IMR-90 (cell line): ENCODE measurements around the gene OR11A1. TPM values are rescaled to one million over a fixed set of nuclear protein-coding genes. Genes with fewer than 3 reads are reported as not detected.

Experiments
- ATAC-seq: fragments of 200-7000 bp; cut with Tn5 transposase; 2 replicates; pipeline ENCODE4 v1.9.1; 2020; ENCODE audit warnings: low read depth, mild to moderate bottlenecking, moderate library complexity
- BruUV-seq: library from RNA; stranded (reverse); fragments of 400-500 nt; replicated peaks from 2 replicates; lab custom pipeline; 2021; lab: Mats Ljungman, UMichigan
- CTCF ChIA-PET: fragments of 300-600 bp; formaldehyde crosslinking; extraction: SDS; loops from one replicate; lab custom pipeline; 2021; ENCODE audit warnings: antibody characterized with exemption; lab: Yijun Ruan, JAX
- POLR2A ChIA-PET: fragments of 300-600 bp; sonication (Branson Sonifier 250); formaldehyde crosslinking; loops from one replicate; lab custom pipeline; 2022; ENCODE audit warnings: antibody characterized with exemption; ENCODE audit not compliant: unreplicated experiment; lab: Charles Lee
- DNase-seq: peaks from one replicate; pipeline ENCODE4 v3.0.0; 2013
- H2AFZ ChIP-seq: replicated peaks from 2 replicates; pipeline ENCODE3; 2013; ENCODE audit warnings: low read length, mild to moderate bottlenecking; ENCODE audit not compliant: poor library complexity
- H2AK5ac ChIP-seq: 2 replicates; pipeline ENCODE4 v1.6.1; 2013; ENCODE audit warnings: low read depth, low read length, inconsistent platforms
- H2AK9ac ChIP-seq: replicated peaks from 2 replicates; pipeline ENCODE3; 2013; ENCODE audit warnings: mild to moderate bottlenecking, low read depth, low read length, moderate library complexity; ENCODE audit not compliant: poor library complexity
- H2BK120ac ChIP-seq: 2 replicates; pipeline ENCODE4 v1.6.1; 2013; ENCODE audit warnings: low read depth, low read length, inconsistent platforms
- H2BK15ac ChIP-seq: 3 replicates; pipeline ENCODE4 v1.6.1; 2013; ENCODE audit warnings: low read depth, low read length, inconsistent platforms
- H2BK20ac ChIP-seq: 2 replicates; pipeline ENCODE4 v1.6.1; 2013; ENCODE audit warnings: low read depth, mild to moderate bottlenecking, inconsistent platforms, low read length, moderate library complexity
- H2BK5ac ChIP-seq: 2 replicates; pipeline ENCODE4 v1.6.1; 2013; ENCODE audit warnings: mild to moderate bottlenecking, low read depth, low read length, inconsistent platforms; ENCODE audit not compliant: poor library complexity, severe bottlenecking
- H3K14ac ChIP-seq: replicated peaks from 2 replicates; pipeline ENCODE4 v1.6.1; 2013; ENCODE audit warnings: low read depth, low read length, inconsistent platforms
- H3K18ac ChIP-seq: 2 replicates; pipeline ENCODE4 v1.6.1; 2013; ENCODE audit warnings: low read depth, low read length, control low read depth
- H3K23ac ChIP-seq: 2 replicates; pipeline ENCODE4 v1.6.1; 2013; ENCODE audit warnings: low read depth, low read length, inconsistent platforms
- H3K27ac ChIP-seq: 2 replicates; pipeline ENCODE4 v1.5.1; 2013; ENCODE audit warnings: mild to moderate bottlenecking, control low read depth, low read length; ENCODE audit not compliant: insufficient read depth
- H3K27me3 ChIP-seq: 2 replicates; pipeline ENCODE4 v1.6.1; 2013; ENCODE audit warnings: low read length; ENCODE audit not compliant: control insufficient read depth, insufficient read depth
- H3K36me3 ChIP-seq: 2 replicates; pipeline ENCODE4 v1.6.1; 2013; ENCODE audit warnings: low read length, mixed read lengths; ENCODE audit not compliant: control insufficient read depth, insufficient read depth
- H3K4ac ChIP-seq: 2 replicates; pipeline ENCODE4 v1.6.1; 2013; ENCODE audit warnings: low read depth, low read length, inconsistent platforms
- H3K4me1 ChIP-seq: 2 replicates; pipeline ENCODE4 v1.6.1; 2013; ENCODE audit warnings: low read length, mixed read lengths; ENCODE audit not compliant: control insufficient read depth, insufficient read depth
- H3K4me2 ChIP-seq: 2 replicates; pipeline ENCODE4 v1.6.1; 2013; ENCODE audit warnings: low read depth, mild to moderate bottlenecking, control low read depth, low read length, moderate library complexity
- H3K4me3 ChIP-seq: 2 replicates; pipeline ENCODE4 v1.5.1; 2013; ENCODE audit warnings: low read depth, mild to moderate bottlenecking, control low read depth, low read length, moderate library complexity; ENCODE audit not compliant: insufficient read depth
- H3K56ac ChIP-seq: 2 replicates; pipeline ENCODE4 v1.6.1; 2013; ENCODE audit warnings: low read length, inconsistent platforms; ENCODE audit not compliant: insufficient read depth; ENCODE audit errors: extremely low read depth
- H3K79me1 ChIP-seq, 2 experiments: 2 replicates each; pipeline ENCODE4 v1.6.1; 2013; ENCODE audit warnings: low read length in 2 of 2, inconsistent platforms in 1 of 2, low read depth in 1 of 2
- H3K9ac ChIP-seq: 2 replicates; pipeline ENCODE4 v1.6.1; 2013; ENCODE audit warnings: low read depth, low read length, control low read depth
- H3K9me1 ChIP-seq: 2 replicates; pipeline ENCODE4 v1.6.1; 2013; ENCODE audit warnings: low read length, inconsistent platforms; ENCODE audit not compliant: insufficient read depth
- H3K9me3 ChIP-seq: 2 replicates; pipeline ENCODE4 v1.6.1; 2013; ENCODE audit warnings: low read length; ENCODE audit not compliant: control insufficient read depth, insufficient read depth
- H4K20me1 ChIP-seq: 2 replicates; pipeline ENCODE4 v1.6.1; 2013; ENCODE audit warnings: low read length, inconsistent platforms; ENCODE audit not compliant: insufficient read depth
- H4K5ac ChIP-seq: 2 replicates; pipeline ENCODE4 v1.6.1; 2013; ENCODE audit warnings: mild to moderate bottlenecking, low read depth, low read length, control low read depth
- H4K8ac ChIP-seq, 2 experiments: 2 replicates each; pipeline ENCODE4 v1.6.1; 2013; ENCODE audit warnings: low read depth in 2 of 2, low read length in 2 of 2, control low read depth in 1 of 2, inconsistent platforms in 1 of 2
- H4K91ac ChIP-seq: 2 replicates; pipeline ENCODE4 v1.6.1; 2013; ENCODE audit warnings: low read depth, low read length, inconsistent platforms; ENCODE audit not compliant: insufficient read depth
- CEBPB ChIP-seq: IDR thresholded peaks from 2 replicates; pipeline ENCODE4 v1.6.1; 2012; ENCODE audit warnings: low read depth, low read length, improper control_type of control experiment
- CHD1 ChIP-seq: IDR thresholded peaks from 2 replicates; pipeline ENCODE4 v1.6.1; 2012; ENCODE audit warnings: low read depth, low read length, improper control_type of control experiment
- WGBS, 2 experiments: methylation state at CpG; one replicate each; pipeline versions ENCODE4 v1.1.5 to v1.1.7; 2013; ENCODE audit warnings: missing lambda C conversion rate in 2 of 2; ENCODE audit not compliant: insufficient read length in 1 of 2; ENCODE audit errors: extremely low coverage in 2 of 2; 5-methylcytosine and 5-hydroxymethylcytosine counted together
- dilution Hi-C: fragments of 300-500 bp; cut with HindIII; formaldehyde crosslinking; loops from one replicate; pipeline ENCODE4 v1.14.3; 2018; ENCODE audit warnings: low sequenced_read_pairs; ENCODE audit not compliant: unreplicated experiment
- in situ Hi-C: fragments of 300-500 bp; cut with MboI; formaldehyde crosslinking; loops from 3 replicates; pipeline ENCODE4 v1.14.3; 2019; ENCODE audit warnings: low sequenced_read_pairs, inconsistent platforms, mixed read lengths
- intact Hi-C: fragments of 100-400 bp; cut with micrococcal nuclease; formaldehyde crosslinking; loops from 2 replicates; pipeline ENCODE4 v1.10.0; 2022
- polyA plus RNA-seq, 3 experiments: library from polyadenylated mRNA; depleted of rRNA; stranded (reverse); fragments of >200 nt; gene quantifications; 2 replicates each; pipeline ENCODE4 v1.2.3, GENCODE V29; 2012; ENCODE audit warnings: low replicate concordance in 1 of 3
- total RNA-seq: library from RNA; depleted of rRNA; stranded (reverse); fragments of >200 nt; gene quantifications from 2 replicates; pipeline ENCODE4 v1.2.3, GENCODE V29; 2012

OR11A1 gene
- total and polyA plus RNA-seq, 2 of the 4 experiments (the other 2 are of a cell fraction) = not detected

- no peak for TF ChIP-seq CHD1
These were observed at the start of gene OR11A1, which contains the start of gene OR2H1 (continued) for GRCh38 chr6:29456971-29457370.

GRCh38 chr6:29506446-29507067 lies 49.7 kb upstream of the OR11A1 start:
- ATAC-seq = no peak
- no CpG with 5 or more reads among the region's 11 CpGs for WGBS, 2 experiments
- Histone ChIP-seq H2AK9ac (no peak overlapping the region), H4K8ac (no peak overlapping the region), H2BK120ac (no peak overlapping the region), H3K9me1 (no peaks in the 10 kb centered on the region), H3K18ac (no peak overlapping the region), H3K56ac (no peak overlapping the region), H2BK5ac (no peak overlapping the region), H3K23ac (no peak overlapping the region), H3K79me1 (no peaks in the 10 kb centered on the region), H3K4ac (no peak overlapping the region), H3K4me2 (no peak overlapping the region), H3K14ac (no peak overlapping the region), H3K9me3 (peaks cover 8% of the 10 kb centered on the region; the same call in 1 of the 2 replicates), H2AK5ac (no peak overlapping the region), H2AFZ (no peak overlapping the region), H4K91ac (no peak overlapping the region), H3K27me3 (no peaks in the 10 kb centered on the region), H4K5ac (no peak overlapping the region), H3K27ac (no peak overlapping the region), H3K4me3 (no peak overlapping the region), H4K20me1 (no peaks in the 10 kb centered on the region), H2BK15ac (no peak overlapping the region), H3K4me1 (no peaks in the 10 kb centered on the region), H3K9ac (no peak overlapping the region), H3K36me3 (no peaks in the 10 kb centered on the region), H2BK20ac (no peak overlapping the region)
- intact Hi-C loops (no loop called here), in situ Hi-C loops (no loop called here), dilution Hi-C loops (no loop called here)
- ChIA-PET POLR2A (no interaction called here), CTCF (no interaction called here)
- no TSS peak for BruUV-seq
- DNase-seq = no peak
- TF ChIP-seq CEBPB = no peak
